H1 (cell line): ENCODE measurements around the gene APOC4. TPM values are rescaled to one million over a fixed set of nuclear protein-coding genes. Genes with fewer than 3 reads are reported as not detected.

Experiments used
- CTCF ChIA-PET: fragments of 300-600 bp; sonication (Branson Sonifier 250); formaldehyde crosslinking; loops from one replicate; lab custom pipeline; 2021; ENCODE audit not compliant: partially characterized antibody; lab: Charles Lee
- POLR2A ChIA-PET: fragments of 300-600 bp; sonication (Branson Sonifier 250); formaldehyde crosslinking; loops from one replicate; lab custom pipeline; 2021; ENCODE audit warnings: inconsistent platforms; ENCODE audit not compliant: partially characterized antibody; lab: Charles Lee
- DNase-seq, 2 experiments: peaks; one replicate each; pipeline versions ENCODE4 v3.0.0 to v3.0.0-alpha.2; 2010 to 2022; ENCODE audit warnings: low spot score in 2 of 2, low read depth in 1 of 2, mixed read lengths in 1 of 2
- FAIRE-seq: peaks from 2 replicates; lab custom pipeline; 2011; peaks lifted over from hg19 to GRCh38; lab: Jason Lieb, UNC
- H2AFZ ChIP-seq: 2 replicates; pipeline ENCODE4 v1.8.1; 2012; ENCODE audit warnings: low read length, inconsistent platforms
- H2AK5ac ChIP-seq: 2 replicates; pipeline ENCODE4 v1.6.1; 2013; ENCODE audit warnings: low read depth, low read length
- H2BK120ac ChIP-seq: replicated peaks from 2 replicates; pipeline ENCODE3; 2013; ENCODE audit warnings: low read depth, low read length, inconsistent platforms
- H2BK12ac ChIP-seq: 2 replicates; pipeline ENCODE4 v1.6.1; 2013; ENCODE audit warnings: low read depth, low read length
- H2BK15ac ChIP-seq: 2 replicates; pipeline ENCODE4 v1.6.1; 2013; ENCODE audit warnings: low read length
- H2BK20ac ChIP-seq: 2 replicates; pipeline ENCODE4 v1.6.1; 2013; ENCODE audit warnings: low read length
- H2BK5ac ChIP-seq: 2 replicates; pipeline ENCODE4 v1.6.1; 2013; ENCODE audit warnings: low read depth, low read length
- H3K14ac ChIP-seq: 2 replicates; pipeline ENCODE4 v1.6.1; 2013; ENCODE audit warnings: inconsistent platforms; ENCODE audit not compliant: insufficient read length
- H3K18ac ChIP-seq: 2 replicates; pipeline ENCODE4 v1.6.1; 2013; ENCODE audit warnings: low read length; ENCODE audit errors: extremely low read depth
- H3K23ac ChIP-seq: 2 replicates; pipeline ENCODE4 v1.6.1; 2013; ENCODE audit warnings: inconsistent platforms; ENCODE audit not compliant: insufficient read length
- H3K23me2 ChIP-seq: 2 replicates; pipeline ENCODE4 v1.6.1; 2013; ENCODE audit warnings: low read depth, low read length
- H3K27ac ChIP-seq: 2 replicates; pipeline ENCODE4 v1.6.1; 2011; ENCODE audit warnings: low read depth, low read length, inconsistent platforms
- H3K27me3 ChIP-seq, 4 experiments: replicated peaks in 1 of 4; 1 replicate in 1 of 4; 2 replicates in 3 of 4; pipeline versions ENCODE4 v1.6.1 to v1.8.1; 2011 to 2013; ENCODE audit warnings: low read length in 3 of 4, mild to moderate bottlenecking in 3 of 4, inconsistent platforms in 2 of 4, mixed read lengths in 2 of 4, moderate library complexity in 1 of 4; ENCODE audit not compliant: control insufficient read depth in 3 of 4, insufficient read depth in 3 of 4; ENCODE audit errors: extremely low read depth in 1 of 4
- H3K36me3 ChIP-seq, 4 experiments: 2 replicates each; pipeline versions ENCODE4 v1.6.1 to v1.8.1; 2011 to 2013; ENCODE audit warnings: mild to moderate bottlenecking in 4 of 4, low read length in 3 of 4, moderate library complexity in 2 of 4, control low read depth in 1 of 4, inconsistent platforms in 1 of 4; ENCODE audit not compliant: insufficient read depth in 4 of 4, control insufficient read depth in 2 of 4
- H3K4ac ChIP-seq: replicated peaks from 2 replicates; pipeline ENCODE3; 2013; ENCODE audit warnings: low read length, low read depth, mixed read lengths, inconsistent platforms; ENCODE audit not compliant: insufficient read length
- H3K4me1 ChIP-seq, 4 experiments: replicated peaks in 1 of 4; 1 replicate in 1 of 4; 2 replicates in 3 of 4; pipeline versions ENCODE4 v1.6.1 to v1.8.1; 2011 to 2013; ENCODE audit warnings: low read length in 3 of 4, inconsistent platforms in 2 of 4, mixed read lengths in 1 of 4; ENCODE audit not compliant: insufficient read depth in 4 of 4, control insufficient read depth in 3 of 4
- H3K4me2 ChIP-seq, 2 experiments: 2 replicates each; pipeline versions ENCODE4 v1.6.1 to v1.8.1; 2011 to 2013; ENCODE audit warnings: low read depth in 2 of 2, low read length in 2 of 2, control low read depth in 1 of 2, inconsistent platforms in 1 of 2, mild to moderate bottlenecking in 1 of 2; ENCODE audit not compliant: insufficient read depth in 1 of 2
- H3K4me3 ChIP-seq, 4 experiments: fragments of 200-600, 300-600 bp in 1 of 4; sonication (generic), shearing (Covaris generic), sonication (Bioruptor Twin) in 1 of 4; 2 replicates each; pipeline versions ENCODE4 v1.5.1 to v1.8.1; 2011 to 2016; ENCODE audit warnings: low read length in 4 of 4, low read depth in 3 of 4, control low read depth in 2 of 4, inconsistent platforms in 2 of 4, mild to moderate bottlenecking in 2 of 4, mixed read lengths in 1 of 4, moderate library complexity in 1 of 4; ENCODE audit not compliant: insufficient read depth in 2 of 4; ENCODE audit errors: extremely low read depth in 1 of 4
- H3K56ac ChIP-seq: replicated peaks from 2 replicates; pipeline ENCODE3; 2013; ENCODE audit warnings: low read depth, mild to moderate bottlenecking, mixed read lengths, low read length, inconsistent platforms; ENCODE audit not compliant: insufficient read length
- H3K79me1 ChIP-seq: 2 replicates; pipeline ENCODE4 v1.6.1; 2013; ENCODE audit warnings: low read depth, low read length, control low read depth
- H3K79me2 ChIP-seq, 2 experiments: 2 replicates each; pipeline versions ENCODE4 v1.6.1 to v1.8.1; 2012 to 2013; ENCODE audit warnings: low read length in 2 of 2, mild to moderate bottlenecking in 2 of 2, inconsistent platforms in 1 of 2; ENCODE audit not compliant: insufficient read depth in 2 of 2, control insufficient read depth in 1 of 2
- H3K9ac ChIP-seq, 4 experiments: replicated peaks in 1 of 4; 1 replicate in 1 of 4; 2 replicates in 3 of 4; pipeline versions ENCODE4 v1.6.1 to v1.8.1; 2011 to 2013; ENCODE audit warnings: low read depth in 3 of 4, low read length in 3 of 4, control low read depth in 2 of 4, mild to moderate bottlenecking in 2 of 4, moderate library complexity in 2 of 4, inconsistent platforms in 1 of 4; ENCODE audit errors: extremely low read depth in 1 of 4
- H3K9me3 ChIP-seq, 2 experiments: 2 replicates each; pipeline versions ENCODE4 v1.6.1 to v1.8.1; 2012 to 2013; ENCODE audit warnings: mild to moderate bottlenecking in 2 of 2, moderate library complexity in 2 of 2, control low read depth in 1 of 2, inconsistent platforms in 1 of 2, low read depth in 1 of 2, low read length in 1 of 2, mixed read lengths in 1 of 2; ENCODE audit not compliant: insufficient read depth in 2 of 2
- H4K20me1 ChIP-seq, 2 experiments: replicated peaks in 1 of 2; 2 replicates each; pipeline versions ENCODE3 to v1.8.1; 2011 to 2013; ENCODE audit warnings: inconsistent platforms in 2 of 2, low read length in 2 of 2, mild to moderate bottlenecking in 1 of 2; ENCODE audit not compliant: insufficient read depth in 2 of 2, control insufficient read depth in 1 of 2
- H4K5ac ChIP-seq: 2 replicates; pipeline ENCODE4 v1.6.1; 2013; ENCODE audit warnings: low read length, low read depth, mixed read lengths, inconsistent platforms; ENCODE audit not compliant: insufficient read length
- H4K8ac ChIP-seq: 2 replicates; pipeline ENCODE4 v1.8.0; 2013; ENCODE audit warnings: mild to moderate bottlenecking, moderate library complexity, low read length, inconsistent platforms; ENCODE audit not compliant: insufficient read depth; ENCODE audit errors: extremely low read depth
- H4K91ac ChIP-seq: replicated peaks from 2 replicates; pipeline ENCODE3; 2013; ENCODE audit warnings: low read length, mixed read lengths, inconsistent platforms; ENCODE audit not compliant: insufficient read length
- CBX8 ChIP-seq: fragments of 300-800, 300-1000 bp; sonication (generic); IDR thresholded peaks from 2 replicates; pipeline ENCODE4 v1.7.1; 2016; ENCODE audit warnings: low read depth, low read length, borderline replicate concordance
- CHD1 ChIP-seq: IDR thresholded peaks from 2 replicates; pipeline ENCODE4 v1.6.1; 2012; ENCODE audit warnings: low read depth, low read length, improper control_type of control experiment
- HDAC6 ChIP-seq: IDR thresholded peaks from one replicate; pipeline ENCODE4 v1.7.1; 2012; ENCODE audit warnings: low read depth, mild to moderate bottlenecking, inconsistent platforms, low read length, moderate library complexity
- JUN ChIP-seq: IDR thresholded peaks from 2 replicates; pipeline ENCODE4 v1.6.1; 2011; ENCODE audit warnings: low read depth, mild to moderate bottlenecking, improper control_type of control experiment, low read length
- RAD21 ChIP-seq, 2 experiments: IDR thresholded peaks in 1 of 2; conservative IDR thresholded peaks in 1 of 2; 2 replicates each; pipeline ENCODE4 v1.6.1; 2011; ENCODE audit warnings: low read depth in 2 of 2, low read length in 2 of 2, improper control_type of control experiment in 1 of 2, inconsistent platforms in 1 of 2, mild to moderate bottlenecking in 1 of 2, moderate library complexity in 1 of 2
- SIN3A ChIP-seq, 2 experiments: IDR thresholded peaks in 1 of 2; conservative IDR thresholded peaks in 1 of 2; 2 replicates each; pipeline ENCODE4 v1.6.1; 2011 to 2012; ENCODE audit warnings: low read length in 2 of 2, improper control_type of control experiment in 1 of 2, low read depth in 1 of 2, mild to moderate bottlenecking in 1 of 2
- SIX5 ChIP-seq: IDR thresholded peaks from 2 replicates; pipeline ENCODE4 v1.6.1; 2011; ENCODE audit warnings: mild to moderate bottlenecking, low read depth, low read length
- SUZ12 ChIP-seq: fragments of 200-600 bp; sonication (generic); IDR thresholded peaks from 2 replicates; pipeline ENCODE4 v1.6.1; 2012; ENCODE audit warnings: mild to moderate bottlenecking, inconsistent platforms, low read length, moderate library complexity, mixed read lengths
- ZNF274 ChIP-seq: IDR thresholded peaks from 2 replicates; pipeline ENCODE4 v1.7.0; 2012; ENCODE audit warnings: low read length, borderline replicate concordance; ENCODE audit errors: extremely low read depth
- WGBS, 2 experiments: shearing (Covaris generic) in 1 of 2; methylation state at CpG; one replicate each; pipeline versions ENCODE4 v1.1.6 to v1.1.7; 2013 to 2015; ENCODE audit warnings: low lambda C conversion rate in 2 of 2, mixed read lengths in 2 of 2, inconsistent platforms in 1 of 2, low coverage in 1 of 2, missing lambda C conversion rate in 1 of 2; ENCODE audit not compliant: insufficient replicate concordance in 2 of 2, insufficient coverage in 1 of 2, insufficient read length in 1 of 2; ENCODE audit errors: extremely low coverage in 1 of 2, missing lambda C conversion rate in 1 of 2; 5-methylcytosine and 5-hydroxymethylcytosine counted together
- polyA plus RNA-seq, 7 experiments: library from polyadenylated mRNA; depleted of rRNA in 3 of 7; stranded (reverse) in 5 of 7; unstranded in 2 of 7; fragments of >200 nt in 5 of 7; fragments of 200-250 nt in 2 of 7; gene quantifications; 1 replicate in 5 of 7; 2 replicates in 1 of 7; 4 replicates in 1 of 7; pipeline versions ENCODE4 v1.2.1 to v1.2.3, GENCODE V29; 2011 to 2013; ENCODE audit warnings: missing spikeins in 2 of 7, mixed read lengths in 2 of 7
- total RNA-seq: library from RNA; stranded (reverse); fragmentation: NEBNext Ultra II Directional; extraction: Animal tissue kit (Norgen Biotek cat#: 25700); gene quantifications from 2 replicates; pipeline ENCODE4 v1.2.1, GENCODE V29; 2021

The APOC4 gene
- total and polyA plus RNA-seq, 2 of the 8 experiments (the other 6 are each of a cell fraction or from before 2014, with no cell fraction given), result not detected

DNA sequence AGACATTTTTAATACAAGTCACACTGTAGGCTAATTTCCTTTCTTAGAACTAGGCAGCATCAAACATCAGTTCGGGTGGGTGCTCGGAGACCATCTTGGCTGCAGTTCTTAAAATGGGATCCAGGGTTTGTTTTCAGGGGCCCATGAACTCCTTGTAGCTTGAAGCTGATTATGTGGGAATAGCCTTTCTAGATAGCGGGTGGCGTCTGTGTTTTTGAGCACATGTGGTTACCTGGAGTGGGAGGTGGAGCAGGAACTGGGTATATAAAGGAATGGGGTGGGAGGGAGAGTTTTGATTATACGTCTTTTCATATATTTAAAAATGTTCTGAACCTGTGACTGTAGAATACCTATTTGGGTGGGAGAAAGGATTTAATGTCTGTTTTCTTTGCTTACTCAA lies 26.1 kb downstream of the APOC4 start:
- POLR2A ChIA-PET, result interaction anchor here (1.3 kb wide), 1 partner anchor 35 kb away, joined by 3 read pairs; no protein-coding TSS in a partner anchor
- CTCF ChIA-PET, result interaction anchor here (0.5 to 1.4 kb wide), 2 partner anchors 9 to 35 kb away, joined by 3 to 5 read pairs; no protein-coding TSS in a partner anchor
- Histone ChIP-seq H3K14ac (no peak overlapping the region), H2BK5ac (no peak overlapping the region), H3K23ac (no peak overlapping the region), H4K5ac (no peak overlapping the region), H2BK12ac (no peak overlapping the region), H3K27ac (no peak overlapping the region), H2BK120ac (no peak overlapping the region), H2BK20ac (no peak overlapping the region), H4K8ac (no peak overlapping the region), H3K79me2 (no peaks in the 10 kb centered on the region; a peak in 1 of 4 replicates), H3K9me3 (no peaks in the 10 kb centered on the region), H3K4ac (no peak overlapping the region), H3K18ac (no peak overlapping the region), H3K79me1 (no peaks in the 10 kb centered on the region), H2BK15ac (no peak overlapping the region), H3K56ac (no peak overlapping the region), H4K91ac (no peak overlapping the region), H2AK5ac (no peak overlapping the region), H3K4me1 (no peaks in the 10 kb centered on the region), H3K23me2 (no peaks in the 10 kb centered on the region), H4K20me1 (peaks cover 4% of the 10 kb centered on the region in 2 experiments), H3K27me3 (no peaks in the 10 kb centered on the region), H2AFZ (no peak overlapping the region), H3K9ac (no peak overlapping the region), H3K4me2 (no peak overlapping the region), H3K36me3 (peaks cover 0 to 13% (median 4%) of the 10 kb centered on the region in 4 experiments; a peak in 5 of 8 replicates), H3K4me3 (no peak overlapping the region)
- no peak for TF ChIP-seq JUN
- TF ChIP-seq RAD21 (IDR thresholded peaks at IDR 0.05 in 1 of 2, conservative IDR thresholded peaks at IDR 0.05 in 1 of 2; ENCODE audit: low read depth in 2 of 2, low read length in 2 of 2), result no peak
- TF ChIP-seq HDAC6, result no peak
- TF ChIP-seq SIX5, result no peak
- TF ChIP-seq SIN3A (conservative IDR thresholded peaks at IDR 0.05 in 1 of 2, IDR thresholded peaks at IDR 0.05 in 1 of 2; ENCODE audit: low read depth in 1 of 2, low read length in 2 of 2), result no peak
- no peak for TF ChIP-seq CHD1
- no peak for TF ChIP-seq CBX8
- TF ChIP-seq ZNF274, result no peak
- no peak for TF ChIP-seq SUZ12
- FAIRE-seq (no peak), DNase-seq (no peak)
- WGBS, 2 experiments, result 94% methylated on average over 5 of the region's 5 CpGs; no CpG with 5 or more reads in 1 of the 2 experiments
